ENCODE results near the gene SNAI1.
A peak's percentile ranks its signal among the peaks of the same experiment; 100 is the strongest.
"Not testable (repeated sequence)": the region's sequence is repeated elsewhere in the genome, so short reads cannot be mapped to it uniquely, and the experiment has no call there.

The SNAI1 gene

DNA sequence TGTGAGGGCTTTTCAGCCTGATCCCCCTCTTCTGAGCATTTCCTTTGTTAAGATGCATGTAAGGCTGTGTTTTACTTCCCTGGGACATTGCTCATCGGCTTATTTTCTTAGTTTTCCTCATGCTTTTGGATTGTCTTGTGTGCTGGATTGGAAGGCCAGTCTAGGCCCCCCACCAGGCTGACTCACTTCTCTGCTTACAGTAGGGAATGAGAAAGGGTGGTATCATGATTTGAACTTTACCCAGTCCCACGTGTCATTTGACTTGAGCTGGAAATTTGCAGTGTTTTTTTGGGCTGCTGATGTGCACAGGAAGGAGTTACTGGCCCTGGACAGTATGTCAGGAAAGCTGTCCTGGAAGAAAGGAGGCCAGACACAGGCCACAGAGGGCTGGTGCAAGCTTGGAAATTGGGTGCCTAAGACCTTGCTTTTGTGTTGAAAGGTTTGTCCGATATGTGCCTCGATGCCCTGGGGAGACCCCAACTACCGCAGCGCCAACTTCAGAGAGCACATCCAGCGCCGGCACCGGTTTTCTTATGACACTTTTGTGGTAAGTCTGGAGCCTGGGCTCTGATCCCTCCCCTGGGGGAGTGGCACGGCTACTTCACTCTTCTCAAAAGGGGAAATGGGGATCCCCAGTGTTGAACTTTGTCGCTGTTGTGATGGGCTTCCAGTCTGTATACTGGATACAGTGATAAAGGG lies 33.8 kb upstream of the SNAI1 start:
- no peak overlapping the region for H3K4me3 ChIP-seq (ENCODE audit: low read depth, low read length)
- TF ChIP-seq, protein P1, sequence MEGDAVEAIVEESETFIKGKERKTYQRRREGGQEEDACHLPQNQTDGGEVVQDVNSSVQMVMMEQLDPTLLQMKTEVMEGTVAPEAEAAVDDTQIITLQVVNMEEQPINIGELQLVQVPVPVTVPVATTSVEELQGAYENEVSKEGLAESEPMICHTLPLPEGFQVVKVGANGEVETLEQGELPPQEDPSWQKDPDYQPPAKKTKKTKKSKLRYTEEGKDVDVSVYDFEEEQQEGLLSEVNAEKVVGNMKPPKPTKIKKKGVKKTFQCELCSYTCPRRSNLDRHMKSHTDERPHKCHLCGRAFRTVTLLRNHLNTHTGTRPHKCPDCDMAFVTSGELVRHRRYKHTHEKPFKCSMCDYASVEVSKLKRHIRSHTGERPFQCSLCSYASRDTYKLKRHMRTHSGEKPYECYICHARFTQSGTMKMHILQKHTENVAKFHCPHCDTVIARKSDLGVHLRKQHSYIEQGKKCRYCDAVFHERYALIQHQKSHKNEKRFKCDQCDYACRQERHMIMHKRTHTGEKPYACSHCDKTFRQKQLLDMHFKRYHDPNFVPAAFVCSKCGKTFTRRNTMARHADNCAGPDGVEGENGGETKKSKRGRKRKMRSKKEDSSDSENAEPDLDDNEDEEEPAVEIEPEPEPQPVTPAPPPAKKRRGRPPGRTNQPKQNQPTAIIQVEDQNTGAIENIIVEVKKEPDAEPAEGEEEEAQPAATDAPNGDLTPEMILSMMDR (IDR thresholded peaks at IDR 0.05; ENCODE audit: insufficient read depth, low read depth, low read length, missing control alignments): no peak
- no peak for DNase-seq (ENCODE audit: low read depth)

DNA sequence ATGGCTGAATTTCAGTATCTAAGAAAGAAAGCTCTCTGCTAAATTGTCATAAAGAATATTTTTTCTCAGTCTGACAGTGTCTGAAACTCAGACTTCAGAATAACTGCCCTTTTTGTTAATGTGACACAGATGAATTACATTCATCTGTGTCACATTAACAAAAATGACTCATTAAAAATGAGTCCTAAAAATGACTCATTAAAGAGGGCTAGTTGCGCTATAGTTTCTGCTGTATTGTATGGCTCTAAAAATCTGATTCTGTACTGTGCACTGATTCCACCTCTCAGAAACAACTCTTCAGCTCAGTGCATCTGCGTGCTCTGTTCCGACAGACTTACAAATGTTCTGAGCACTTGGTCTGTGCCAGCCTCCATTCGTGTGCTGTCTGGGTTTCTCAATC lies 31.6 kb upstream of the SNAI1 start:
- H3K4me3 ChIP-seq (ENCODE audit: low read depth, low read length): no peak overlapping the region
- DNase-seq (ENCODE audit: low read depth): no peak
- TF ChIP-seq, protein P1 (IDR thresholded peaks at IDR 0.05; ENCODE audit: insufficient read depth, low read depth, low read length, missing control alignments): no peak

DNA sequence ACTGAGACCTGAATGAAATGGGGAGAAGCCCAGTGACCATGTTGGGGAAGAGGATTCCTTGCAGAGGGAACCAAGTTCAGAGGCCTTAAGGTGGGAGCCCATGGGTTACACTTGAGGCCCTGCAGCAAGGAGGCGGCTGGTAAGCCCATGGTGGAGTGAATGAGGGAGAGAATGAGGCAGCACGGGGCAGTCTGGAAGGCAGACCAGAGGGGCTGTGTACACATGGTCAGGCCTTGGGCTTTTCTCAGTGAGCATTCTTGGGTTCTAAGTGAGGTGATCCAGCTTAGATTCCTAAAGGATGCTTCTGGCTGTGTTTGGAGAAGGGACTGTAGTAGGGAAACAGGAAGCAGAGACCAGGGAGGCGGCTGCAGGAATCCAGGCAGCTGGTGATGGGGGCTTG lies 27.6 kb upstream of the SNAI1 start:
- no peak overlapping the region for H3K4me3 ChIP-seq (ENCODE audit: low read depth, low read length)
- DNase-seq (ENCODE audit: low read depth): no peak
- TF ChIP-seq, protein P1 (IDR thresholded peaks at IDR 0.05; ENCODE audit: insufficient read depth, low read depth, low read length, missing control alignments): no peak

DNA sequence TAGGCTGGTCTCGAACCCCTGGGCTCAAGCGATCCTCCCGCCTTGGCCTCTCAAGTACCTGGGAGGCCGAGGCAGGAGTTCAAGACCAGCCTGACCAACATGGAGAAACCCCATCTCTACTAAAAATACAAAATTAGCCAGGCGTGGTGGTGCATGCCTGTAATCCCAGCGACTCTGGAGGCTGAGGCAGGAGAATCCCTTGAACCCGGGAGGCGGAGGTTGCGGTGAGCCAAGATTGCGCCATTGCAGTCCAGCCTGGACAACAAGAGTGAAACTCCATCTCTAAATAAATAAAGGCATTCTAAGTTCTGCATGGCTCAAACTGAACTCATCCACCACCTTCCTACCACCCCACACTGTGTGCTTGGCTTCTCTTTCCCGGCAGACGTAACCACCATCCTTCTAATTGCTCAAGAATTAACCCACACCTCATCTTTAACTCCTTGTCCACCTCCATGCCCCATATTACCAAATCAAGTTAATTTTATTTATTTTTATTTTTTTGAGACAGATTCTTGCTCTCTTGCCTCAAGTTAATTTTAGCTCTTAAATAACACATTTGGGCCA lies 26.9 kb upstream of the SNAI1 start:
- DNase-seq (ENCODE audit: low read depth); H3K4me3 ChIP-seq (ENCODE audit: low read depth, low read length): not testable (repeated sequence)

DNA sequence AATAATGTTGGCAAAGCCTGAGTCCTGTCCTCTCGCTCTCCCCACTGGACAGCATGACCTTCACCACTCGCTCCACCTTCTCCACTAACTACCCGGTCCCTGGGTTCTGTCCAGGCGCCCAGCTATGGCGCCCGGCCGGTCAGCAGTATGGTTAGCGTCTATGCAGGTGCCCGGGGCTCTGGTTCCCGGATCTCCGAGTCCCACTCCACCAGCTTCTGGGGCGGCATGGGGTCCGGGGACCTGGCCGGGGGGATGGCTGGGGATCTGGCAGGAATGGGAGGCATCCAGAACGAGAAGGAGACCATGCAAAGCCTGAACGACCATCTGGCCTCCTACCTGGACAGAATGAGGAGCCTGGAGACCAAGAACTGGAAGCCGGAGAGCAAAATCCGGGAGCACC lies 26.1 kb upstream of the SNAI1 start:
- DNase-seq (ENCODE audit: low read depth): no peak
- H3K4me3 ChIP-seq (ENCODE audit: low read depth, low read length): no peak overlapping the region
- TF ChIP-seq, protein P1 (IDR thresholded peaks at IDR 0.05; ENCODE audit: insufficient read depth, low read depth, low read length, missing control alignments): no peak

DNA sequence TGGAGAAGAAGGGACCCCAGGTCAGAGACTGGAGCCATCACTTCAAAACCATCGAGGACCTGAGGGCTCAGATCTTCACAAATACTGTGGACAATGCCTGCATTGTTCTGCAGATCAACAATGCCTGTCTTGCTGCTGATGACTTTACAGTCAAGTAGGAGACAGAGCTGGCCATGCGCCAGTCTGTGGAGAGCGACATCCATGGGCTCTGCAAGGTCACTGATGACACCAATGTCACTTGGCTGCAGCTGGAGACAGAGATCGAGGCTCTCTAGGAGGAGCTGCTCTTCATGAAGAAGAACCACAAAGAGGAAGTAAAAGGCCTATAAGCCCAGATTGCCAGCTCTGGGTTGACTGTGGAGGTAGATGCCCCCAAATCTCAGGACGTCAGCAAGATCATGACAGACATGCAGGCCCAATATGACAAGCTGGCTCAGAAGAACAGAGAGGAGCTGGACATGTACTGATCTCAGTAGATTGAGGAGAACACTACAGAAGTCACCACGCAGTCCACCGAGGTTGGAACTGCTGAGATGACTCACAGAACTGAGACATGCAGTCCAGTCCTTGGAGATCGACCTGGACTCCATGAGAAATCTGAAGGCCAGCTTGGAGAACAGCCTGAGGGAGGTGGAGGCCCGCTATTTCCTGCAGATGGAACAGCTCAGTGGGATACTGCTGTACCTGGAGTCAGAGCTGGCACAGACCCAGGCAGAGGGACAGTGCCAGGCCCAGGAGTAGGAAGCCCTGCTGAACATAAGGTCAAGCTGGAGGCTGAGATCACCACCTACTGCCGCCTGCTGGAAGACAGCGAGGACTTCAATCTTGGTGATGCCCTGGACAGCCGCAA lies 25.5 kb upstream of the SNAI1 start:
- DNase-seq (ENCODE audit: low read depth): peak; percentile 56
- H3K4me3 ChIP-seq (ENCODE audit: low read depth, low read length): not testable (repeated sequence)

DNA sequence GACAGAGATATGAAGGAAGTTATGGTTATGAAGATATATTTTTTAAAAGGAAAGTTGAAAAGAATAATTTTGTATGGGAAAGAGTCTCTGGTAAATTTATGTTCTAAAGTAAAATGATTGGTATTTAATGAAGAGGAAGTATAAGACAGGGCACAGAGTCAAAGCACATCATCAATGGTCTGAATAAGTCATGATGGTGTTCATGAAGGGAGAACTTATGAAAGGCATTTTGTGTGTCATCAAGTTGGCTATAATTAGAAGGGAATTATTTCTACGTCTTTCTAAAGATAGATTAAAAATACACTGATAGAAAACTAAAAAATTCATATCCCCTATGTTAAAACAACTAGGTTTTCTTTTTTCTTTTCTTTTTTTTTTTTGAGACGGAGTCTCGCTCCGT lies 21.4 kb upstream of the SNAI1 start:
- TF ChIP-seq, protein P1 (IDR thresholded peaks at IDR 0.05; ENCODE audit: insufficient read depth, low read depth, low read length, missing control alignments): no peak
- no peak for DNase-seq (ENCODE audit: low read depth)
- no peak overlapping the region for H3K4me3 ChIP-seq (ENCODE audit: low read depth, low read length)

Measured in GM12865 (cell line).